Prostate gland (tissue), 2 donors: ENCODE data around the gene ERCC1. TPM values are rescaled to one million over a fixed set of nuclear protein-coding genes. Genes with fewer than 3 reads are reported as not detected.

Experiments
- DNase-seq: peaks from one replicate; pipeline ENCODE4 v3.0.0-alpha.2; 2019; ENCODE audit warnings: low spot score
- H3K27ac ChIP-seq, 2 donors: fragments of 200-600 bp; sonication (generic); 2 replicates each; pipeline ENCODE4 v1.5.1; 2017 to 2019
- H3K27me3 ChIP-seq: fragments of 200-600 bp; sonication (generic); replicated peaks from 2 replicates; pipeline ENCODE4 v1.5.1; 2019; ENCODE audit not compliant: insufficient read depth
- H3K36me3 ChIP-seq, 2 donors: fragments of 200-600 bp; sonication (generic); 1 replicate in 1 of 2; 2 replicates in 1 of 2; pipeline versions ENCODE4 v1.5.1 to v1.8.1; 2017 to 2019
- H3K4me1 ChIP-seq: fragments of 200-600 bp; sonication (generic); replicated peaks from 2 replicates; pipeline ENCODE4 v1.5.1; 2019
- H3K4me3 ChIP-seq, 2 donors: fragments of 200-600 bp; sonication (generic); 2 replicates each; pipeline ENCODE4 v1.5.1; 2017 to 2019
- H3K9me3 ChIP-seq: fragments of 200-600 bp; sonication (generic); 2 replicates; pipeline ENCODE4 v1.5.1; 2017
- CTCF ChIP-seq, 4 experiments: fragments of 200-600 bp in 2 of 4; fragments of 450-650 bp in 2 of 4; sonication (generic) in 2 of 4; IDR thresholded peaks; 1 replicate in 3 of 4; 2 replicates in 1 of 4; pipeline ENCODE4 v1.5.1; 2016 to 2019; ENCODE audit warnings: antibody characterized with exemption in 4 of 4, mild to moderate bottlenecking in 2 of 4, moderate library complexity in 2 of 4
- POLR2A ChIP-seq: fragments of 450-650 bp; IDR thresholded peaks from one replicate; pipeline ENCODE4 v1.6.1; 2016; ENCODE audit warnings: antibody characterized with exemption, mild to moderate bottlenecking
- POLR2AphosphoS5 ChIP-seq: sonication (generic); formaldehyde crosslinking; IDR thresholded peaks from one replicate; pipeline ENCODE4 v1.6.1; 2017; ENCODE audit warnings: antibody characterized with exemption
- WGBS: methylation state at CpG from one replicate; pipeline ENCODE4 v1.1.5; 2018; 5-methylcytosine and 5-hydroxymethylcytosine counted together
- intact Hi-C: fragments of 100-400 bp; cut with DNase I; formaldehyde crosslinking; loops from one replicate; pipeline ENCODE4 v1.14.2; 2022
- total RNA-seq, 2 donors: library from RNA; depleted of rRNA; stranded (reverse); fragments of >200 nt; gene quantifications; one replicate each; pipeline ENCODE4 v1.1.0, GENCODE V29; 2016

ERCC1 gene
- total RNA-seq, 2 donors from 2014 or later = 142 to 151 TPM

GRCh38 chr19:45391871-45392665 lies 31.6 kb downstream of the ERCC1 start:
- no peak for DNase-seq
- Histone ChIP-seq H3K36me3 (no peaks in the 10 kb centered on the region), H3K9me3 (no peaks in the 10 kb centered on the region), H3K27ac (no peak overlapping the region), H3K27me3 (no peaks in the 10 kb centered on the region), H3K4me1 (no peaks in the 10 kb centered on the region), H3K4me3 (no peak overlapping the region)
- intact Hi-C loops = no loop called here
- TF ChIP-seq POLR2A (no peak), POLR2AphosphoS5 (no peak), CTCF (IDR thresholded peaks at IDR 0.05) (no peak)
- 93% methylated on average over 21 of the region's 21 CpGs for WGBS

- Histone ChIP-seq H3K4me1 (no peaks in the 10 kb centered on the region), H3K9me3 (no peaks in the 10 kb centered on the region), H3K27ac (no peak overlapping the region), H3K27me3 (no peaks in the 10 kb centered on the region), H3K36me3 (no peaks in the 10 kb centered on the region), H3K4me3 (no peak overlapping the region)
- no peak for DNase-seq
- TF ChIP-seq POLR2A = no peak
- TF ChIP-seq POLR2AphosphoS5 = no peak
- no peak for TF ChIP-seq CTCF (IDR thresholded peaks at IDR 0.05)
- WGBS = 65% methylated on average over 3 of the region's 3 CpGs
- intact Hi-C loops = no loop called here
Measured at GRCh38 chr19:45391346-45391745, 32.4 kb downstream of the ERCC1 start.

- Histone ChIP-seq H3K4me1 (no peaks in the 10 kb centered on the region), H3K27me3 (no peaks in the 10 kb centered on the region), H3K4me3 (no peak overlapping the region), H3K36me3 (no peaks in the 10 kb centered on the region), H3K9me3 (no peaks in the 10 kb centered on the region), H3K27ac (no peak overlapping the region)
- DNase-seq = no peak
- TF ChIP-seq CTCF (IDR thresholded peaks at IDR 0.05) (no peak), POLR2AphosphoS5 (no peak), POLR2A (no peak)
- 9% methylated on average over 68 of the region's 75 CpGs for WGBS
- intact Hi-C loops = no loop called here
Measured at GRCh38 chr19:45385392-45386221, 38.1 kb downstream of the ERCC1 start.

GRCh38 chr19:45382426-45382825 lies 41.3 kb downstream of the ERCC1 start:
- TF ChIP-seq POLR2A (no peak), CTCF (IDR thresholded peaks at IDR 0.05) (no peak), POLR2AphosphoS5 (no peak)
- intact Hi-C loops = no loop called here
- DNase-seq = no peak
- 83% methylated on average over 29 of the region's 29 CpGs for WGBS
- Histone ChIP-seq H3K9me3 (no peaks in the 10 kb centered on the region), H3K4me3 (no peak overlapping the region), H3K27ac (no peak overlapping the region), H3K4me1 (no peaks in the 10 kb centered on the region), H3K36me3 (no peaks in the 10 kb centered on the region), H3K27me3 (no peaks in the 10 kb centered on the region)
